T-helper 1 cell treated with Interleukin-12 subunit alpha and Interleukin-12 subunit beta and Interleukin-4 antibody, amounts not matched to agents 30 ng/mL and 1 ng/mL, for 36 hours (primary cell): ENCODE data around the gene RAB41. TPM values are rescaled to one million over a fixed set of nuclear protein-coding genes. Genes with fewer than 3 reads are reported as not detected.
"Not testable (repeated sequence)": the region's sequence is repeated elsewhere in the genome, so short reads cannot be mapped to it uniquely, and the experiment has no call there.

Experiments used
- intact Hi-C: fragments of 100-400 bp; cut with micrococcal nuclease; formaldehyde crosslinking; loops from one replicate; pipeline ENCODE4 v1.15.1; 2024
- total RNA-seq: library from RNA; stranded (reverse); gene quantifications from 2 replicates; pipeline ENCODE4 v1.2.3, GENCODE V29; 2022

The RAB41 gene
- total RNA-seq, 1 donor from 2014 or later, result not detected

DNA sequence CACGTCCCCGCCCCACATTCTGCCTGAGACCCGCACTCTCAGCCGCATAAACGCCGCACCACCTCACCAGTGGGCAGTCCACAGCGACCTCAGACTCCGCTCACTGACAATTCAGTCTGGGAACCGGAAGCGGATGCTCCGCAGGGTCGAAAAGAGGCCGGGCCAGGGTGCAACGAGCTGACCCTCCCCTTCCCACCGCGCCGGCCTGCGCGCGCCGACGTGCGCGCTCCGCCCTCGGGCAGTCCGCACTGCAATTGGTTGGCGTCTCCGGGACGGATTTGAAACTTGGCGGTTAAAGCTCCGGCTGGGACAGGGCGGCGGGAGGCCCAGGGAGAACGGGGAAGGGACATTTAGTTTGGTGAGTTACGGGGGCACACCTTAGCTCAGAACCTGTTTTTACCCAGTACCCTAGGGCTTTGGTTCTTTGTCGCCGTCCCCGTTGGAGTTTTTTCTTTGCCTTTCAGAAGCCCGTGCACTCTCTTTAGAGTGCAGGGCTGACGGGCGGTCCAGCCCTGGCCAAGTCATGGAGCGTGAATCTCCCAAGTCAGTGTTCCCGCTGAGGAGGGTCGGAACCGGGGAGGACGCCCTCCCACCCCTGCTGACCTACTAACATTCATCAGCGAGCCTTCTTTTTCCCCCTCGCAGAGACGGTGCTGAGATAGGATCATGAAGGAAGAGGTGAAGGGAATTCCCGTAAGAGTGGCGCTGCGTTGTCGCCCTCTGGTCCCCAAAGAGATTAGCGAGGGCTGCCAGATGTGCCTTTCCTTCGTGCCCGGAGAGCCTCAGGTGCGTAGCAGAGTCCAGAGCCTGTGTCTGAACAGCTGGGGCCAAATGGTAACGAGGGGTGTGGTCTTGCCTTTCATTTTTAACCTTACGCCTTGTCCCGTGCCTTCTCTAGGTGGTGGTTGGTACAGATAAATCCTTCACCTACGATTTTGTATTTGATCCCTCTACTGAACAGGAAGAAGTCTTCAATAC lies 8.1 kb downstream of the RAB41 start, which contains the start of the genes KIF4A and PDZD11:
Gene KIF4A (plus strand): TSS at position 312 of the 978 bp plus-strand sequence. CDS start 355 bp downstream, at position 667.
Gene PDZD11 (minus strand): TSS at position 135 of the 978 bp plus-strand sequence. CDS start 586 bp downstream, outside the sequence.
- intact Hi-C loops, result loop anchor here (1.0 to 10.0 kb wide), 7 partner anchors 45 to 1242 kb away; partner anchors contain the start of genes IGBP1 and OGT

DNA sequence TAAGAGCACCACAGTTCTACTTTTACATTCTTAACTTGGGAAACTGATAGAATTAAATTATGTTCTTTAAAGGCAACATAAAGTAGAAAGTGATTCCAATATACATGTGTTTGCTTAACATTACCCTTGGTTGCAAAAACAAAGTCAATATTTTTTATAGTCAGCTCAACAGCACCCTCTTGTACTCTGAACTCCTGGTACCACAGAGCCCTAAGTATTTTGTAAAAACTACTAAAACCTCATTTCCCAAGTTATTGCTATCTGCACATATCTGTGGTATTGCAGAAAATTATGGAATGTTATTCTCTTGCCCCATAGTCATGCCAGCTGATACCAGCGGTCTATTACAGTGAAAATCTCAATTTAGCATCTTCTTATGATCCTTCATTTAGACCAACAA lies 10.8 kb downstream of the RAB41 start:
- intact Hi-C loops, result loop anchor here (5.0 to 10.0 kb wide), 3 partner anchors 105 to 1240 kb away; partner anchors contain the start of gene OGT

DNA sequence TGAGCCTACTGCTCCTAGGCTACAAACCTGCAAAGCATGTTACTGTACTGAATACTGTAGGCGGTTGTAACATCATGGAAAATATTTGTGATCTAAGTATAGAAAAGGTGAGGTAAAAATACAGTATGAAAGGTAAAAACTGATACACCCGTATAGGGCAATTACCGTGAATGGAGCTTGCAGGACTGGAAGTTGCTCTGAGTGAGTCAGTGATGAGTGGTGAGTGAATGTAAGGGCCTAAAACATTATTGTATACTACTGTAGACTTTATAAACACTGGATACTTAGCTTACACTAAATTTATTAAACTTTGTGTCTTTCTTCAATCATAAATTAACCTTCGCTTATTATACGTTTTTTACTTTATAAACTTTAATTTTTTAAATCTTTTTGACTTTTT lies 11.6 kb downstream of the RAB41 start:
- intact Hi-C loops, result loop anchor here (5.0 to 10.0 kb wide), 3 partner anchors 104 to 1239 kb away; partner anchors contain the start of gene OGT

DNA sequence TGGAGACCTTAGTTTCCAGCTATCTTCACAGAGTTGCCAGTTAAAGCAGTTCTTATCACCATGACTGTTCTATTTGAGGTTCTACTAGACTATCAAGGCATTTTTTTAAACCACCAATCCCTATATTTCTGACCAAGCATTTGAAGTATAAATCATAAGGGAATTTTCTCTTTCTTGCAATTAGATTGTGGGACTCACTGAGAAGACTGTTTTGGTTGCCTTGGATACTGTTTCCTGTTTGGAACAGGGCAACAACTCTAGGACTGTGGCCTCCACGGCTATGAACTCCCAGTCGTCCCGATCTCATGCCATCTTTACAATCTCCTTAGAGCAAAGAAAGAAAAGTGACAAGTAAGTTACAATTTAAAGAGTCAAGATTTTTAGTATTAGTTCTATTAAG lies 19.7 kb downstream of the RAB41 start:
- intact Hi-C loops, result no loop called here

- intact Hi-C loops, result no loop called here
These were observed 31.5 kb downstream of the RAB41 start for GRCh38 chrX:70313503-70313902.

- intact Hi-C loops, result no loop called here
These were observed 40.8 kb downstream of the RAB41 start for GRCh38 chrX:70322784-70323183.

DNA sequence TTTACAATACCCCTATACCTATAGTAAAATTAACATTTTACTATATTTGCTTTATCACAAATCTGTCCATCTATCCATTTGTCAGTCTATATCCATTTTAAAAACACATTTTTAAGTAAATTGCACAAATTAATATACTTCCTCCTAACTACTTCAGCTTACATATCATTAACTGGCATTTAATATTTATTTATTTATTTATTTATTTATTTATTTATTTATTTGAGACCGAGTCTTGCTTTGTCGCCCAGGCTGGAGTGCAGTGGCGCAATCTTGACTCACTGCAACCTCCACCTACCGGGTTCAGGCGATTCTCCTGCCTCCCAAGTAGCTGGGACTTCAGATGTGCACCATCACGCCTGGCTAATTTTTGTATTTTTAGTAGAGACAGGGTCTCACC lies 41.7 kb downstream of the RAB41 start:
- intact Hi-C loops, result not testable (repeated sequence)

- intact Hi-C loops, result no loop called here
These were observed 42.4 kb downstream of the RAB41 start for GRCh38 chrX:70324326-70324725.

DNA sequence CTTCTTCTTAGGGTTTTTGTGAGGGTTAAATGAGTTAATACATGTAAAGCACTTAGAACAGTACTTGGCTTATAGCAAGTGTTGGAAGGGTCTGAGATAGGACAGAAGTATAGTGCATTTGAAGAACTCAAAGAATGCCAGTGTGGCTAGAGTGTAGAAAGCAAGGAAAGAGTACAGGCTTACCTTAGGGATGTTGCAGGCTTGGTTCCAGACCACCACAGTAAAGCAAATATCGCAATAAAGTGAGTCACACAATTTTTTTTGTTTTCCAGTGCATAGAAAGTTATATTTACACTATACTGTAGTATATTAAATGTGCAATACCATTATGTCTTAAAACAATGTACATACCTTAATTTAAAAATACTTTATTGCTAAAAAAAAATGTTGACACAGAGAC lies 49.2 kb downstream of the RAB41 start:
- intact Hi-C loops, result no loop called here

- intact Hi-C loops, result no loop called here
These were observed 50.6 kb downstream of the RAB41 start for GRCh38 chrX:70332600-70332999.

Other genes starting within 250 kb of the RAB41 start
- not detected in 2 replicates for gene AWAT2, start 232.2 kb upstream of the RAB41 start, total RNA-seq
- gene OTUD6A, start 219.7 kb upstream of the RAB41 start, total RNA-seq, result not detected in 2 replicates
- 41.2 and 45.3 TPM in 2 replicates for gene IGBP1, start 148.7 kb upstream of the RAB41 start, total RNA-seq
- not detected in 2 replicates for gene DGAT2L6, start 104.7 kb upstream of the RAB41 start, total RNA-seq
- gene AWAT1, start 47.5 kb upstream of the RAB41 start, total RNA-seq, result not detected in 2 replicates
- 0.34 TPM in 1 of 2 replicates, not detected in the other for gene P2RY4, start 22.0 kb upstream of the RAB41 start, total RNA-seq
- gene ARR3, start 13.8 kb upstream of the RAB41 start, total RNA-seq, result not detected in 2 replicates
- gene PDZD11, start 7.8 kb downstream of the RAB41 start, total RNA-seq, result 32.4 and 36.1 TPM in 2 replicates
- gene KIF4A, start 7.9 kb downstream of the RAB41 start, total RNA-seq, result 29.6 and 30.0 TPM in 2 replicates
- gene GDPD2, start 141.1 kb downstream of the RAB41 start, total RNA-seq, result 0.29 and 0.64 TPM in 2 replicates
- gene DLG3, start 162.7 kb downstream of the RAB41 start, total RNA-seq, result 21.1 and 21.5 TPM in 2 replicates